ENCODE measurements around the gene FSIP2.

Gene FSIP2, protein sequence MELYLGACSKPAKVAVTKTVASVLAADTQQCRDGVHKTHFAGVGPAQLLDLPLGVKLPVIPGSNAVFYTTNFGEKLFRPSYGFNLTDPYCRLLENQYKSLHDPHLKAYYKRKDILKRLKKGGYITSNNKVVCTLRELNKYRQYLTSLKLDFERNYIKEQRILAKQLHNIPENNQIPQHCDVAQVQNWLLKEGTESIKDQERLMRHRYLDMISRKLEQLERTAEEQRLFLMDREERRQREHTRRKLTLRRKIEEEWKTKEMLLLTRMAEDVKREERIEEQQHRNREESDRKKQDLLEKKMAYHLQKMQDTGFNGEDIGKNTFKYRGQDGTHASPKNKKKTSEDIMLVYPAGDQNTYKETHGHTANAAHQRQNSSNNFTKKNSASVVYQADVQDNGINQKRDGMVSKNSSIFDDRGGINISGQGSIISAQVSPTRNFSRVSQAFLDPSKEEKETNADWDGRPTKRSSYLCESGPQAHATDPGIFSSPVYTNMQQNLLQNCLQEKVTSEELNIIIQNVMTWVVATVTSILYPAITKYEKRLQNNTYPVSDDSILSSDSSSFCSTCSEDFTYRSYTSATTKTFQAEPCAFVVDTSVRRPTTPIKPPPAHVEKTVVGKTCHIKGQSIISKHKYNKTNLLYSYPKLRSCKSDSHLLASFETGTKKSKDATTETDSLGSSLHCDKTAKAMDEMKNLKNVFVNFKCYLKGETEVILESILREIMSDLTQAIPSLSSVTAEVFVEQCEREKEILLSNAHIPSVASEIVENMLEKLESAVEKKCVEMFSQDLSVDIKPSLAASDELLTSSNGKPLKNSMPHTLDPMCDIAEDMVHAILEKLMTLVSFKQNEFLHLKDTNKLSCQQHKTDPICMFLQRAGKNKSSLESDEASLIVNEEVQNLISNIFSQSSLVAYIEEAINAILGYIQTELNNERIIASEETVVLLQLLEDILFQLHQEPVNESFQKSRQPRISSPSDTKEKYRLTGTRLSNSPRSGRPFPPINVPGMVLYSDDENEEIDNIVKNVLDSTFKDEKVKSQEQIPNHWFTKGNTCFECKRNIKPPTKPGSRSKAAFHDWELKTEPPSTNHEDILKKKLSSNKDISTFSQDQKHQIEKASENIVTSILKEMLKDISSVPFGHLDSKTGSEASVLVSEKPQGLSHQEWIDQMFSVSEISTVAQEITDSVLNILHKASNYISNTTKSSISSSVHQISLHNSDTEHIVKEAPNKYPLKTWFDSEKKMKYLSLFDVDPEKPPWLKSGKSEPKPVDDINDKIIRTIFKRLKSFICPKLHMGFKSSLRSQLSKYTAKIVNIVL (N-terminal part only)

DNA sequence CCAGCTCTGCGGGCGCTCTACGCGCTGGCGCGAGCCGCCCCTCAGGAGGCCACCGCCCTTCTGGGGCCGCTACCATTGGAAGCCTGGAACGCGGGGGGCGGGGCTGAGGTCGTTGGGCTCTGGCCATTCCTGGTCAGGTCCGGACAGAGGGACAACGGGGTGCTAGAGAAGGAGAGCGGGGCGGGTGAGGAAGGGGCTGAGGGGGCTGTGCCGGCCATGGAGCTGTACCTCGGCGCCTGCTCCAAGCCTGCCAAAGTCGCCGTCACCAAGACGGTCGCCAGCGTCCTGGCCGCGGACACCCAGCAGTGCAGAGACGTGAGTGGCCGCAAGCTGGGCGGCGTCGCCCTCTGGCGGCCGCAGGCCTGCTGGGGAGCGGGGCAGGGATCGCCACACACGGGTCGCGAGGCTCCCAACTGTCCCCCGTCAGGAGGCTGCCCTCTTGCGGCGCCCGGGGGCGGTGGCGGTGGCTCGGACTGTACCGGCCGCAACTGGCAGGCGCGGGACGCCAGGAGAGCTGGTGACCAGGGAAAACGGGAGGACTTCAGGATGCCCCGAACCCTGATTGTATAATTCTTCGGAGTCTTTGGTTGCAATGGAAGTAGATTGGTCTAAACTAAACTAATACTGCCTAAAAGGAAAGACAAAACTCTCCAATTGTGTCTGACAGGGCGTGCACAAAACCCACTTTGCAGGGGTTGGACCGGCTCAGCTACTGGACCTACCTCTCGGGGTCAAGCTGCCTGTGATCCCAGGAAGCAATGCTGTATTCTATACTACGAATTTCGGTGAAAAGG, at the start of gene FSIP2:
Gene FSIP2 (plus strand): TSS at position 126 of the 794 bp plus-strand sequence. CDS start 91 bp downstream, at position 217.
- peak; percentile 87 for DNase-seq

DNA sequence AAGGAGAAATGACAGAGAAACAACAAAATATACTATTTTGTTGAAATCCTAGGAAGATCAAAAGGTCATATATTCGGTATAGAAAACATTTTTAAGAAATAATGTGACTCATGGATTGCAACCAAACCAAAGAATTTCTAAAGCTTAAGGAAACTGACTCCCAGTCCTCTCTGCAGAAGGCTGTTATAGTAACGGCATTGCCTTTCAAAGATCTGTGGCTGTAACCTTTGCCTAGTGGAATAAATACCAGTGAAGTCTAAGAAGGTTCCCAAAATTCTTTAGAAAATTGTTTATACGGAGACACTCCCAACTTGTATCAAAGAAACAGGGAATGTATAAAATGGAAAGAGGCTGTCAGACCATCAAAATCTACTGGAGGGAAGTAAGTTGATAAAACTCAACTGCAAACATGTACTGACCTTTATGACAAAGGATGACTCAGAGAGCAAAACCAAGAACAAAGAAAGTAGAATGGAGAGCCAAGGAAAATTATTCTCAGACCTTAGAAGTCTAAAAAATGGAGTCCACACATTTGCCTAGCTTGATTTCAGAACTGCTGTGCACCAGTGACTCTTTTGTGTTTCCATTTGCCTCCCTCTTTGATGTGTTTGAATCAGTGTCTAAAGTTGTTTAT, 48.6 kb upstream of the FSIP2 start:
- DNase-seq: no peak

DNA sequence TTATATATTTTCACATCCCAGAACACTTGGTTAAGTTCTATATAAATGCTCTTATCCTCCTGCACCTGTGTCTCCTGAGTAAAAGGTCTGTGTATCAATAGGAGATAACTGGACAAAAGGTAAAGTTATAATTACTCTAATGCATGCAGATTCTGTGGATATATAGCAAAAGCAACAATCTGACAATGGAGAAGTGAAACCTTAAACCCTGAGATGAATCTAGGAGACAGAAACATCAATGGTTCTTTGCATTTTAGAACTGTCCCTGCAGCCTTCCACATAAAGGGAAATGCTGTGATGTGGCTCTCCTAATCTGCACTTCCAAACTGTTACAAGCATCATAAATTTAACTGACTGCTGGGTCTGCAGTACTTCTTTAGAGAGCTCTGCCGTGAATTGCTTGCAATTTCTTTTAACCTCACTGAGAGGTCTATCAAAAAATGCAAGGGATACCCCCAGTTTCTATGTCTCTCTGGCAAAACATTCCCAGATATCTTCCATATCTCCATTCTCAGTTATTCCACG, 42.8 kb upstream of the FSIP2 start:
- no peak for DNase-seq

DNA sequence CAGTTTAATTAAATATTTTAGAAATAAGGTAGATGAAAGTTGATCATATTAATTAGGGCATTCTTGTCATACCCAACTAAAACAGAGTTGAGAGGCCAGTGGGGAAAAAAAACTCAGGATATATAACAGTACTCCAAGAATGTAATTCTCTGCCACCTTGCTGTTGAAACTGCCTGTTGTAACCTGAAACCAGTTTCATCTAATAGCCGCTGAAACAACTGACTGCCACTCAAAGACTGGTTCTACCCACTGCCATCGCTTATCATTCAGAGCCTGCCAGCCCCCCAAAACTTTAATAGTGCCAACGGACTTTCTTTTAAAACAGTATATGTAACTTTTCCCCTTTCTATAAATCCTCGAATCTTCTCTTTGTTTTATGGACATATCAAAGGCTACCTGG, 37.7 kb upstream of the FSIP2 start:
- DNase-seq: no peak

DNA sequence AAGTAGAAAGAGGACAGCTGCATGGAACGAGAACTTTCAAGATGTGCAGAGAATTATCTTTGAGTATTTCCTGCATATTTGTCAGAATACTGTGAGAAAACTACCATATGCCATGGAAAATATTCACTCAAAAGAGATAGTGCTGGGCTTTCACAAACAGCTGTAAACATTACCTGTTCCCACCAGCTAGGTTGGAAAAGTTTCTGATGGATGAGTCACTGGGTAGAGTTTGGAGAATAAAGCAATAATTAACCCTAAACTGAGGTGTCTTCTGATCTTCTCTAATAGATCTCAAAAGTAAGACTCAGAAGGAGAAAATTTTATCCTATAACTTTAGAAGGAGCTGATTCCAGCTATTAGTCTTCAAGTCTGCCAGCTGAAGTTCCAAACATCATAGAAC, 3.9 kb upstream of the FSIP2 start:
- no peak for DNase-seq

DNA sequence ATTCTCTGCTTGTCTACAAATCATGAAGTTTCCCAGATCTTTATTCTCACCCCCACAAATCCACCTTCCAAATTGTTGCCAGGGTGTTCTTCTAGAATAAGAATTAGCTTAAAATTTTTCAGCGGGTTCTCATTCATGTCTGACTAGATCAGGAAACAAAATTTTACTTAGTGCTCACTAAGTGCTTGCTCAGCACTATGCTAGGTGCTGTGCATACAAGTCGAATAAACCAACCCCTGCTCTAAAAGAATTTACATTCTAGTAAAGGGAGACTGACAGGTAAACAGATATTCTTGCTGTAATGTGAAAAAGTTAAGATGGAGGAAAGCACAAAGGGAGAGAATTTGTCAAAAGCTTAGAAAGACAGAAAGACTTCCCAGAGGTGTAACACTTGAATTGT, 2.4 kb upstream of the FSIP2 start:
- DNase-seq: no peak

DNA sequence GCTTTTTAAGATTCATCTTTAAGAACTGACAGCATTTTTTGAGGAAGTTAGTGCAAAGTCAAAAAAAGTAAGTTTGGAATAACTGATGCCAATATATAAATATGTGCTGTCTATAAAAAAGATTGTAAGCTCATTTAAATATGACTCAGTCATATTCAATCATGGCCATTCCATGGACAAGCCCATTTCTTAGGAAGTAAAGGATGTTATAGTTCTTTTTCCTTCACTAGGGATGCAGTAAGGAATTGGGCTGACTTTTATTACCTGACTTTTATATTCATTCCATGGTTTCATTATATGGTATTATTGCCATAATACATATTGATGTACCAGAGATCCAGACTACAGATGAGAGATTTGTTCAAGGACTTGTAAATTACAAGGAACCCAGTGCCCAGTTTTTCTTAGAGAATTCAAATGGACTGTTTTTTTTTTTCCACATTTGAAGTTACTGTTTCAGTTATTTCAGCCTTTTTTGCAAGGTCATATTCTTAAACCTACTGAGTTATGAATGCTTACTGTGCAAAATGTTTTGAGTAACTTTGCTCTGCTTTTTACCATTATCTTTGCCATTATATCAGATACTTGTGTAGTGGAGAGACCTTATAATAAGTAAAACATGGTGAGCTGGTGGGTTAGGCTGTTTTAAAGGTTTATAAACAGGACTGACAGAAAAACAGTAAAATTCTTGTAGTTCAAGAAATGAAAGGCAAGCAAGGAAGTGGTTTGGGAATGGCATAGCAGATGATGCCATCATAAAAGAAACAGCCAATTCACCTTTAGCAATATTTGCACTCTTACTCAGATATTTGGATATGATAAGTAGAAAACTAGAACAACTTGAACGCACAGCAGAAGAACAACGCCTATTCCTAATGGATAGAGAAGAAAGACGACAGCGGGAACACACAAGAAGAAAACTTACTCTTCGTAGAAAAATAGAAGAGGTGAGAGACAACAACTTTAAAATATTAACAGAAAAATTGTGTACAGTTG, 7.6 kb downstream of the FSIP2 start:
- no peak for DNase-seq

DNA sequence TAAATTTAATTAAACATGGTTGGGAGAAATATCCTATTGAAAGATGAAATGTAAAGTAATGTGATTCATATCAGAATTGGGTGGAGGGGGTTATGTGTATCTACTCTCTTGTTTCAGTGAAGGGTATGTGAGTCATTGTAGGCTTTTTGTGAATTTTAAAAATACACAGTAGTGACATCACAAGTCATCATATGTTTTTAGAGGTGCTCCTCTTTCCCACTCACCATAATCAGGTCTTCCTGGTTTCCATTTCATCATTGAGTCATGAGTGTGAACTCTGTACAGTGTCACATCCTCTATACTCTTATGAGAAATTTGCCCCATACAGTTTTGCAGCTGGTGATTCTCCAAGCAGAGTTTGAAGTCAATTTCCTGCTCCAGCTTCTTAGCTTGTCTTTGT, 18.8 kb downstream of the FSIP2 start:
- no peak for DNase-seq

DNA sequence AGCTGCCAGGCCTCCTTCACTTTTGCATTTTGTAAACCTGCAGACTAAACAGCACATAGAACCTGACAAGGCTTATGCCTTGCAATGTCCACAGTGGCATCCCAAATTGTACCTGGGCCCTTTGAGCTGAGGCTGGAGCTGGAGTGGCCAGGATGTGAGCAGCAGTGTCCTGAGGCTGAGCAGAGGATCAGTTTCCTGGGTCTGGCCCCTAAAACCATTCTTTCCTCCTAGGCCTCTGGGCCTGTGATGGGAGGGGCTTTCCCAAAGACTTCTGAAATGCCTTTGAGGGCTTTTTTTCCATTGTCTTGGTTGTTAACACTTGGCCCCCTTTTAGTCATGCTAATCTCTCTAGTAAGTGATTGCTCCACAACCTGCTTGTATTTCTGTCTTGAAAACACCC, 32.8 kb downstream of the FSIP2 start:
- no peak for DNase-seq

DNA sequence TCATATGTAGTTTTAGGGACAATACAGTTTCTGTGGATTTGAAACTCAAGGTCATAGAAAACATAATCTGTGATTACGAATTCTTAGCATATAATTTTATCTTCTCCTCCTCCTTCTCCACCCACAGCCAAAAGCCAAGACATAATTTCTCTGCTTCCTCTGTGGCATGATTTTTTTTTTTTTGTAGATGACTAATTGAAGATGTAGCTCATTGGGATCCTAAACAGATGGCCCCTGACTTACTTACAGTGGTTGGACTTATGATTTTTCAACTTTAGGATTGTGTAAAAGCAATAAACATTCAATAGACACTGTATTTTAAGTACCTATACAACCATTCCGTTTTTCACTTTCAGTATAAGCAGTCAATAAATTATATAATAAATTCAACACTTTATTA, 42.3 kb downstream of the FSIP2 start:
- DNase-seq: no peak

DNA sequence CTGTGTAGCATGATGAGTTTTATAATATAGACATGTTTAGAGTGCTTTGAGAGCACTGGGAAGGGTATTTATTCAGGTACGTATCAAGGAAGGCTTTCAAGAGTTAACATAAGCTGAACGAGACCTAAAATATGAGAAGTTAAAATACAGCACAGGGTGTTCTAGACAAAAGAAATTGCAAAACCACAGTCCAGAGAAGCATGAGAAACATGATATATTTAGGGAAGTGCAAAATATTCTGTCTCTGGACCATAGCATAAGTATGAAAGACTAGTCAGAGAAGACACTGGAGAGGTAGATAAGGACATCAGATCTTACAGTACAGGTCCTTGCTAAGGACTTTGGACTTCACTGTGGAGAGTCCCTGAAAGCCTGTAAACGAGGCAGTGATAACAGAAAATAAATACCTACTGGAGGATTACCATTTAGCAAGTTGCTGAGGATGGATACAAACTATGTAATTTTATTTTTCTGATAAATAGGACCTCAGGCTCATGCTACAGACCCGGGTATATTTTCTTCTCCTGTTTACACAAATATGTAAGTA, 43.7 kb downstream of the FSIP2 start:
- DNase-seq: peak; percentile 4

DNA sequence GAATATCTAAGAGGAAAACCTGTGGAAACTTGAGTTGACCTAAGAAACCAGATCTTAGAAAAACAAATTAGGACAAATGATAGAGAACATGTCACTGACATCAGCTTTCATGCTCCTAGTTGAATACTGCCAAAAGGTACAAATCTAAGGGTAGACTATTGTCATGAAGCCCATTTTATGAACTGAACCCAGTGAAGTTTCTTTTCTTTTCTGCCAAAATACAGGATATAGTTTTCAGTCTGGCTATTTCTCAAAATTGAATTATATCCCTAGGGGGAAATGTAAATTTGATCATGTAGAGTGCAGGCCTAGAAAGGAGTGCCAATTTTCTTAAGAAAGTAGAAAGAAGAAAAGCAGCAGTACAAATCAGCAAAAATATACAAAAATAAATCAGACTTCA, 46.6 kb downstream of the FSIP2 start:
- DNase-seq: no peak

DNA sequence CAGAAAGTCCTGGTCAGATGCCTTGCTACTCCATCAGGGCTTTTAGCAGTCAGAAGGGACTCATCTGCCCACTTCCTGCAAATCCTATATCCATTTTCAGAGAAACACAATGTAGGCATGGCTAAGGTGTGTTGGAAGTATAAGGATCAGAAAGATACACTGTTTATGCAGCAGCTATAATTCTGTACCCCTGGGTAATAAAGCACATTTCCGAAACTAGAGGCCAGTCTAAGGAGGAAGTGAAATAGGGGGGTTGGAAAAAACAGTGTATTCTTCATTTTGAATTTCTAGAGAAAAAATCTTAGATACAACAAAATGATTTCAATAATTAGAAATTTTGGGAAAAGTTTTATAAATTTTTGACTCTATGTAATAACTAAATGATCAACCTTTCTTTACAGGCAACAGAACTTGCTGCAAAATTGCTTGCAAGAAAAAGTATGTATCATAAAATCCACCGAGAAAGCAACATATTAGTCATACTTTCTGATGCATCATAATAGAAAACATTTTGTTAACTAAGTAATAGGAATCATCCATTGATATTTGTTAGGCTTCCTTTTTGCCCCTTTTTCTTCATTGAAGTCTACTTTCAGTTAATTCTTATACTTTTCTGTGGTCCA, 47.4 kb downstream of the FSIP2 start:
- no peak for DNase-seq

DNA sequence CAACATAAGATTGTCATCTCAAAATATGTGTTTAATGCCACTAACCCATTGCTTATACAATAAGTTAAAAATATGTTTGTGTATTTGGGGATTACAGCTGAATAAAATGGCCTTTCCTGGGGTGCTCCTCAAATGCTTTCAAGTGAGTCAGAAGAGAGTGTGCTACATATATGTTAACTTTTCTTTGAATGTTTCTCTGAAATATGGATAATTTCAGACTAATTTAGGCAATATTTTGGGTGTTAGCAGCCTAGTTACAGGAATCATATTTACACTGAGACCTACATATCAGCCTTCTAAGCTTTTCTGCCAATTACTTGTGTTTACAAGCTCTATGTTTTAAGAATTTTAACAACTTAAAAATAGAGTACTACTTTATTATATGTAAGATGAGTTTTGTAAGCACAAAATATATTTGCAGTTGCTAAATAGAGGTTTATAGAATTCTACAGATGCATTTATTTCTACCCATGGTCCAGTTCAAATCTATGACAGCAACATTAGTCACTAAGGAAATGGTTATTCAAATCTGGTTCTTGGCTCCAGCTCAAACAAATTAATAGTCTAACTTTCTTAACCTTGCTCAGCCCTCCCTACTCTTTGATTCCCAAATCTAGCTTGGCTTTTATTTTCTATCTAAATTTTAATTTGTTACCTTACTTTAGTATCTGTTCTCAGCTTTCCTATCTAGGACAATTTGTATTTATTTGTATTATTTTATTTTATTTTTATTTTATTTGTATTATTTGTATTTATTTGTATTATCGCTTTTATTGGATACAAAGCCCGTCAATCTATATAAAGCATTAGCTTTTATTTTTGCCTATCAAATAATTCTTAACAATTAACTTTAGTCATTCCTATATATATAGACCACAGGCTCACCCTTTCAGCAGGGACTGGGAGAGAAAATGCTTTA, 48.9 kb downstream of the FSIP2 start:
- no peak for DNase-seq

DNA sequence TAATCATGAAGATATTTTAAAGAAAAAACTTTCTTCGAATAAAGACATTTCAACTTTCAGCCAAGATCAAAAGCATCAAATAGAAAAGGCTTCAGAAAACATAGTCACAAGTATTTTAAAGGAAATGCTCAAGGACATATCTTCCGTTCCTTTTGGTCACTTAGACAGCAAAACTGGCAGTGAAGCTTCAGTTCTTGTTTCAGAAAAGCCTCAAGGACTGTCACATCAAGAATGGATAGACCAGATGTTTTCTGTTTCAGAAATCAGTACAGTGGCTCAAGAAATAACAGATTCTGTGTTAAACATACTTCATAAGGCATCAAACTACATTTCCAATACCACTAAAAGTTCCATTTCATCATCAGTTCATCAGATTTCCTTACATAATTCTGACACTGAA, 51.8 kb downstream of the FSIP2 start:
- no peak for DNase-seq

DNA sequence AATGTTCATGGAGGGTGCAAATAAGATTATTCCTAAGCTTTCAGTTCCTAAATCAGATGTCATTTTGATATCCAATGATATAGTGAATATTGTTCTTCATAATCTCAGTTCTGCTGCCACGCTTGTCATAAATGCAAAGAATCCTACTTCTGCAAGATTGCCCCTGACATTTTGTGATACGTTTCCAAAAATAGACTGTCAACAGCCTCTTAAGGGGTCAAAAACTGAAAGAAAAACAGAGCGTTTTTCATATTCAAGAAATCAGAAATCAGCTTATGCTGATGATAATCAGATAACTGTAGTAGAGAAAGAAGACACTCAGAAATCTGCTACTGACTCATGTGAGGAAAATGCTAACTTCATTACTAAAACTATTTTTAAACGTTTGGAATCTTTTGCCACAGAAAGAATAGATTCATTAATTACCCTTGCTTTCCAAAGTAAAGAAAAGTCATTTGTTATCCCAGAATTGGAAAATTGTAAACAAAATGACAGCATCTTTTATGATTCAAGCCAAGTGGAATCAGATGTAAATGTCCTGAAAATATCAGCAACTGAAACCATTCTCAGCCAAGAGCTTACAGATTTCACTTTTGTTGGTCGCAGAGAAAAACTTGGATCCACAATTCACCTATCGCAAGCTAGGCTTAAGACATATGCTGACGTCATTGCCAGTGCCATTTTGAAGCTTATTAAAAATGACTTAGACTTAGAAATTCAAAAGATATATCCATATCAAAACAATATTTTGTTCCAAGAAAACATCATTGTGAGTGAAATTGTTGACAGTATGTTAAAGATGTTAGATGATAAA, 55.1 kb downstream of the FSIP2 start:
- DNase-seq: no peak

DNA sequence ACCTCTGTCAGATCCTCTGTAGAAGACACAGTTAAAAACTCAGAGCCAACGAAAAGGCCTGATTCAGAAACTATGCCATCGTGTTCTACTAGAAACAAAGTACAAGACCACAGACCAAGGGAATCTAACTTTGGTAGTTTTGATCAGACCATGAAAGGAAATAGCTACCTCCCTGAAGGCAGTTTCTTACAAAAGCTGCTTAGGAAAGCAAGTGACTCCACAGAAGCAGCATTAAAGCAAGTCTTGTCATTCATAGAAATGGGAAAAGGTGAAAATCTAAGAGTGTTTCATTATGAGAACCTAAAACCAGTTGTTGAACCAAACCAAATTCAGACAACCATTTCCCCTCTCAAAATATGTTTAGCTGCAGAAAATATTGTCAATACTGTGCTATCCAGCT, 58.2 kb downstream of the FSIP2 start:
- DNase-seq: no peak

Data from hematopoietic multipotent progenitor cell treated with erythropoietin and hydrocortisone succinate and interleukin-3 and kit ligand, for 6 days (in vitro differentiated cells).